GM12878 (cell line): ENCODE measurements around the gene DGKI.

ENCODE experiments used
- BACH1 ChIP-seq: fragments of 450-650 bp; IDR thresholded peaks from 2 replicates; pipeline ENCODE4 v1.6.1; 2017; ENCODE audit warnings: mild to moderate bottlenecking, borderline replicate concordance
- BHLHE40 ChIP-seq, 2 experiments: fragments of 450-650 bp in 1 of 2; IDR thresholded peaks; 2 replicates each; pipeline ENCODE4 v1.6.1; 2011 to 2017; ENCODE audit warnings: low read depth in 2 of 2, borderline replicate concordance in 1 of 2, improper control_type of control experiment in 1 of 2, low read length in 1 of 2, mild to moderate bottlenecking in 1 of 2
- CHD2 ChIP-seq: IDR thresholded peaks from 2 replicates; pipeline ENCODE4 v1.6.1; 2011; ENCODE audit warnings: low read depth, low read length, improper control_type of control experiment, borderline replicate concordance
- CTCF ChIP-seq, 3 experiments: IDR thresholded peaks in 2 of 3; conservative IDR thresholded peaks in 1 of 3; 2 replicates each; pipeline ENCODE4 v1.5.1; 2011; ENCODE audit warnings: low read depth in 3 of 3, low read length in 3 of 3, mild to moderate bottlenecking in 3 of 3, control low read depth in 2 of 3, moderate library complexity in 2 of 3, inconsistent platforms in 1 of 3, mixed read lengths in 1 of 3; ENCODE audit not compliant: control insufficient read depth in 2 of 3, insufficient read depth in 1 of 3; ENCODE audit errors: extremely low read depth in 1 of 3
- E4F1 ChIP-seq: fragments of 450-650 bp; IDR thresholded peaks from 2 replicates; pipeline ENCODE4 v1.6.1; 2018; ENCODE audit warnings: borderline replicate concordance, mild to moderate bottlenecking; ENCODE audit not compliant: partially characterized antibody
- ELK1 ChIP-seq: IDR thresholded peaks from 2 replicates; pipeline ENCODE4 v1.6.1; 2012; ENCODE audit warnings: low read depth, low read length, improper control_type of control experiment
- ETV6 ChIP-seq, 2 experiments: fragments of 450-650 bp in 1 of 2; IDR thresholded peaks in 1 of 2; conservative IDR thresholded peaks in 1 of 2; 2 replicates each; pipeline ENCODE4 v1.6.1; 2014; ENCODE audit warnings: antibody characterized with exemption in 1 of 2, borderline replicate concordance in 1 of 2, low read depth in 1 of 2, mild to moderate bottlenecking in 1 of 2, moderate library complexity in 1 of 2
- POLR2AphosphoS2 ChIP-seq: IDR thresholded peaks from 2 replicates; pipeline ENCODE4 v1.6.1; 2011; ENCODE audit warnings: low read depth, mild to moderate bottlenecking, low read length, improper control_type of control experiment, moderate library complexity
- POLR2AphosphoS5 ChIP-seq: IDR thresholded peaks from 2 replicates; pipeline ENCODE4 v1.6.1; 2011; ENCODE audit warnings: mild to moderate bottlenecking, low read length, inconsistent platforms
- ZNF217 ChIP-seq: fragments of 450-650 bp; IDR thresholded peaks from 2 replicates; pipeline ENCODE4 v1.6.1; 2017; ENCODE audit warnings: antibody characterized with exemption, mild to moderate bottlenecking

- TF ChIP-seq CTCF (IDR thresholded peaks at IDR 0.05 in 2 of 3, conservative IDR thresholded peaks at IDR 0.05 in 1 of 3; ENCODE audit: control insufficient read depth in 2 of 3, extremely low read depth in 1 of 3, insufficient read depth in 1 of 3, low read depth in 3 of 3, low read length in 3 of 3) (no peak), E4F1 (no peak), ELK1 (no peak), CHD2 (no peak), POLR2AphosphoS5 (no peak), BHLHE40 (IDR thresholded peaks at IDR 0.05; ENCODE audit: borderline replicate concordance in 1 of 2, low read depth in 2 of 2, low read length in 1 of 2) (no peak), POLR2AphosphoS2 (no peak), ETV6 (conservative IDR thresholded peaks at IDR 0.05 in 1 of 2, IDR thresholded peaks at IDR 0.05 in 1 of 2; ENCODE audit: borderline replicate concordance in 1 of 2, low read depth in 1 of 2) (no peak), ZNF217 (no peak), BACH1 (no peak)
Measured at GRCh38 chr7:137795211-137795610, 51.6 kb downstream of the DGKI start.
